Activated CD4-positive, CD25-positive, alpha-beta regulatory T cell treated with anti-CD3 and anti-CD28 coated beads, Interleukin-2, amount 50 U/mL, for 16 hours (primary cell): Measurements from ENCODE around the gene ICA1.

Source experiments
- DNase-seq: peaks from one replicate; pipeline ENCODE4 v3.0.0-alpha.2; 2020; ENCODE audit warnings: low read depth, low spot score

Gene ICA1

GRCh38 chr7:8133188-8133848 lies 128.6 kb downstream of the ICA1 start:
- DNase-seq, result no peak

- no peak for DNase-seq
Measured at GRCh38 chr7:8131694-8132605, 130.0 kb downstream of the ICA1 start.

- DNase-seq, result no peak
Measured at GRCh38 chr7:8130663-8131062, 131.3 kb downstream of the ICA1 start.

GRCh38 chr7:8129318-8129659 lies 132.7 kb downstream of the ICA1 start:
- no peak for DNase-seq

- no peak for DNase-seq
Measured at GRCh38 chr7:8128449-8129317, 133.3 kb downstream of the ICA1 start.

- DNase-seq, result no peak
Measured at GRCh38 chr7:8126601-8127167, 135.3 kb downstream of the ICA1 start.

GRCh38 chr7:8125680-8126444 lies 136.1 kb downstream of the ICA1 start:
- peak; percentile 55 for DNase-seq

GRCh38 chr7:8121243-8121642 lies 140.7 kb downstream of the ICA1 start:
- DNase-seq, result no peak

- no peak for DNase-seq
Measured at GRCh38 chr7:8120390-8121058, 141.4 kb downstream of the ICA1 start.

GRCh38 chr7:8119262-8119661 lies 142.7 kb downstream of the ICA1 start:
- no peak for DNase-seq

- no peak for DNase-seq
Measured at GRCh38 chr7:8117195-8117594, 144.8 kb downstream of the ICA1 start.

GRCh38 chr7:8115547-8116402 lies 146.2 kb downstream of the ICA1 start:
- no peak for DNase-seq

- DNase-seq, result no peak
Measured at GRCh38 chr7:8114175-8114574, 147.8 kb downstream of the ICA1 start.

GRCh38 chr7:8113184-8113583 lies 148.8 kb downstream of the ICA1 start:
- no peak for DNase-seq

- no peak for DNase-seq
Measured at GRCh38 chr7:8112685-8113084, 149.3 kb downstream of the ICA1 start.

- no peak for DNase-seq
Measured at GRCh38 chr7:8111282-8111960, 150.5 kb downstream of the ICA1 start.

- DNase-seq, result no peak
Measured at GRCh38 chr7:8109196-8110022, 152.6 kb downstream of the ICA1 start.

- no peak for DNase-seq
Measured at GRCh38 chr7:8105449-8106095, 156.4 kb downstream of the ICA1 start.
